B cell (primary cell): ENCODE results near the gene HOXA2.

Source experiments
- EZH2 ChIP-seq: IDR thresholded peaks from 2 replicates; pipeline ENCODE4 v1.6.1; 2012; ENCODE audit warnings: borderline replicate concordance, low read depth, mild to moderate bottlenecking, moderate library complexity, low read length; ENCODE audit not compliant: insufficient read depth, poor library complexity, severe bottlenecking
- TF ChIP-seq, protein P1 (sequence below): fragments of 200-600 bp; IDR thresholded peaks from one replicate; pipeline ENCODE4 v1.8.0; 2022; ENCODE audit warnings: antibody characterized with exemption, mild to moderate bottlenecking

GRCh38 chr7:27145165-27145913, 42.9 kb upstream of the HOXA2 start:
- TF ChIP-seq, protein P1, sequence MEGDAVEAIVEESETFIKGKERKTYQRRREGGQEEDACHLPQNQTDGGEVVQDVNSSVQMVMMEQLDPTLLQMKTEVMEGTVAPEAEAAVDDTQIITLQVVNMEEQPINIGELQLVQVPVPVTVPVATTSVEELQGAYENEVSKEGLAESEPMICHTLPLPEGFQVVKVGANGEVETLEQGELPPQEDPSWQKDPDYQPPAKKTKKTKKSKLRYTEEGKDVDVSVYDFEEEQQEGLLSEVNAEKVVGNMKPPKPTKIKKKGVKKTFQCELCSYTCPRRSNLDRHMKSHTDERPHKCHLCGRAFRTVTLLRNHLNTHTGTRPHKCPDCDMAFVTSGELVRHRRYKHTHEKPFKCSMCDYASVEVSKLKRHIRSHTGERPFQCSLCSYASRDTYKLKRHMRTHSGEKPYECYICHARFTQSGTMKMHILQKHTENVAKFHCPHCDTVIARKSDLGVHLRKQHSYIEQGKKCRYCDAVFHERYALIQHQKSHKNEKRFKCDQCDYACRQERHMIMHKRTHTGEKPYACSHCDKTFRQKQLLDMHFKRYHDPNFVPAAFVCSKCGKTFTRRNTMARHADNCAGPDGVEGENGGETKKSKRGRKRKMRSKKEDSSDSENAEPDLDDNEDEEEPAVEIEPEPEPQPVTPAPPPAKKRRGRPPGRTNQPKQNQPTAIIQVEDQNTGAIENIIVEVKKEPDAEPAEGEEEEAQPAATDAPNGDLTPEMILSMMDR, result no peak
- no peak for TF ChIP-seq EZH2
